ENCODE measurements around the gene CBX1.

The CBX1 gene

DNA sequence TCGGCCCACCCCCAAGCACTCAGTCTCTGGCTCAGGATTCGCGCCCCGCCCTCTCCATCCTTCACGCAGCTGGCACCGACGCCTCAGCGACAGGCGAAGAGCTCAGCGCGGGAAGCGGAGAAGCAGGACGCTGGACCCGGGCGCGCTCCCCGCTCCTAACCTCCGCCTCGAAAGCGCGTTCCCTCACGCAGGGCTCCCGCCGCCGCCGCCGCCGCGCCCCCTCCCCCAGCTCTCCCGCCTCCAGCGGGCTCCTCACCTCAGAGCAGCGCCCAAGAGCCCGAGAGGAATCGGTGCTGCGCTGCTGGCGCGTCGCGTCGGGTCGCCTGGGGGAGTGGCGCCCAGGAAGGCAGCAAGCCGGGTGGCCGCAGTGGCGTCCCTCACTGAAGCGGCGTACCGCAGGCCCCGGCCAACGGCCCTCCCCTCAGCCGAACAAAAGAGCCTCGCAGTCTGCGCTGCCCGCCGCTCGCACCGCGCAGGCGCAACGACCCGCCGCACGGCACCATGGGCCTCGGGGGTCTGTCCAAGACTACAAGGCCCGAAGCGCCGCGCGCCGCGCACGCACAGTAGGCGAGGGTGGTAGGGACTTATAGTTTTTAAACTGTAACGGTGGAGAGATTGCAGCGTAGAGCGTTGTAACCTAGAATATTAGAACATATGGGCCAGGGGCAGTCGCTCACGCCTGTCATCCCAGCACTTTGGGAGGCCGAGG is at the start of gene CBX1:
Gene CBX1 (minus strand): TSS at position 467 of the 709 bp plus-strand sequence. CDS start 24,474 bp downstream, outside the sequence.
- DNase-seq, result peak; percentile 94

DNA sequence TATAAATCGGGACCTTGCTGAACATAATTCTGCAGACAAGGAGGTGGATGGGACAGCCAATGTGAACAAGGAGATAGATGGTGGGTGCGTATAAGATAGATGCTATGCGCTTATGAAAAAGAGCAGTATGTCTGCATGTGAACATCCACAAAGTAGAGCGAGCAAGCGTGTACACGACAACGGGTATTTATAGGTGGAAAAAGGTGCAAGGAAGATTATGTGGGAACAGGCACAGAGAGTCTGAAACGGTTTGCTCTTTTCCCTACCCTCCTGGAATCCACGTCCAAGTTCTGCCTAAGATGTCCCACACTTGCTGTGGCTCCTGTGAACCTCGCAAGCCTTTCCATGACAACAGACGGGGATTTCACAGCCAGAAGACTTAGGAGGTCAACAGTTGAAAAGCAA is 49.3 kb upstream of the CBX1 start:
- DNase-seq, result no peak

DNA sequence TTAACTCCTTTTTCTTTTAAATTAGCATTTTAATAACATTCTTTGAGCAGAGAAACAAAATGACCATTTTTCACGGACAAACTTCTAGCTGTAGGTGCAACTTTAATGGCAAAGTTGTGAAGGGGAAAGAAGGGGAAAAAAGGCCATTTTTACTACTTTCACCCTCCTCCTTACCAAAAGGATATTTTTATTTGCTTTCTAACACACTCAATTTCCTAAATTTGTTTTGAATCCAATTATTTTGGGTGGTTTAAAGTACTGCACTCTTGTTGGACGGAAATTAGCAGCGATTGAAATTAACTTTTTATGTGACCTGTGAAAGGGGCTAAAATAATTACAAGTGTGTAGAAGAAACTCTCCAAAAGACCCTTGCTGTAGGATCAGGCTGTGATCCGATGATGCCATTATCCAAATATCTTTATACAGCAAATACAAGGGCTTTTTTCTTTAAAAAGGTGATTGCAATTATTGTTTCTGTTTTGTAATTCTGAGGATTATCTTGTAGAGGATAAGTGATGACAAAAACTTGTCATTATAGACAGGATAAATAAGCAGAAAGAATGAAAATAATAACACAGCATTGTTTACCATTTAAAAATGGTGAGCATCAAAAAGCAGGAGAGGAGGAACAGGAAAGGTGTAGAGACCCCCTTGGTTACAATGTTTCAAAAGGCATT is 48.6 kb upstream of the CBX1 start:
- DNase-seq, result no peak

DNA sequence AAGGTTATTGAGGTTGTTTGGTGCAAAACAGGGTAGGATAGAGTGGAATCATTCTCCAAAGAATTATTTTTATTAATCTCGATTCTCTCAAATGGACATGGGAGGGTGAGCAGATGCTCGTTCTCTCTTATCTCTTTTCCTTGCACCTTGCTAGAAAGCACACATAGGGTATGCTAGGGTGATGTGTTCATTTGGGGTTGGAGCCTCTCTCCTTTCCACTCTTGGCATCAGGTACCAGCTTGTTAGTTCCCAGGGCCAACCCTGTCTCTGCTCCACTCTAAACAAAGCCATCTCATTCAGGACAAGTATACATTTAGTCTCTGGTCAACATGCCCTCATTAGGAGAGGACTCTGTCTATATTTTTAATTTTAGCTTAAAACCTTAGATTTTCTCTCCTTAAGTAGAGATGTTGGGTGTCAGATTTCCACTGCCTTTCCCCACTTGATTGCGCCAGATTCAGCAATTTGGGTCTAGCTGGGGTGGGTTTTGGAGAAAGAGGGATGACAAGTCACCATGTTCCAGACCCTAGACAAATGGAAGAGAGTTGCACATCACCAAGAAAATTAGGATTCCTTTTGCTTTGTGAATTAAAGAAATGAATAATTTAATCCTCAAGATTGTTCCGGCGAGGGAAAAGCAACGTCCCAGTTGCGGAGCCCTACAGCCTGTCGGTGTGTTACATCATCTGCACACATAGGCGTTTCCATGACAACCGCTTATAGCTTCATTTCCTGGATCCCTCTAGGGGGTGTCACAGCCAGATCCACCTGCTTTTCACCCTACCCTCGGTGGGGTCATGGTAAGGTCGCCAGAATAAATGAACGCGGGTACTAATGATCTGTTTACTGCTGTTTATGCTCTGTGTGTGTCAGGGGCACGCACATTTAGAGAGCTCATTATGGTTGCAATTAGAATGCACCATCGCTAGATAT is 47.8 kb upstream of the CBX1 start:
- DNase-seq, result no peak

DNA sequence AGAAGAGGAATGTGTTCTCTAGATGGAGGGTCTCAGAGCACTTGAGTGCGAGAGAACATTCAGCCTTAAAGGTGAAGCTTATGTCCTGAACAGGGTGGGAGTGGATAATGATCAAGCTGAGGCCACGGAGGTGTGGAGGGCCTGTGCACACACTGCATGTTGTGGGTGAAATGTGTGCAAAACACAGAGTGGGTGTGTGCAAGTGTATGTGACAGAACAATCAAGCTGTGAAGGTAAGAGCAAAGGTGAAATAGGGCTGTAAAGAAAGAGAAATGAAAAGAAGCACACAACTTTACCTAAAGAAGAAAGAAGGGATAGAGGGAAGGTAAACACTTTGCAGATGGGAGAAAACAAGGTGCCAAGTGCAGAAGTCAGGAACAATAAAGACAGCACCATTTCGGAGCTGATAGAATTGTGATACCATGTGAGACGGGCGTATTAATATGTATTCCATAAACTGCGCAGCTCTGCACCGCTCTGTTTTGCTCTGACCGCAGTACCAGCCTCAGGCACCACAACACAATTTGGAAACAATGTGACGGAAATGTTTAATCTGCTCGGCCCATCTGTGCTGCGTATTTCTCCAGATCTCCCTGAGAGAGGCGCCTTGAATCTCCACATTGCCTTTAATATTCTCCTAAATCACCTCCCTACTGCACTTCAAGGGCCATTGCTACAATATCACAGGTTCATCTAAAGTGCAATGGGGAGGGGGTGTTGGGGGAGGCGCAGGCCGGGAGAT is 46.9 kb upstream of the CBX1 start:
- DNase-seq, result no peak

DNA sequence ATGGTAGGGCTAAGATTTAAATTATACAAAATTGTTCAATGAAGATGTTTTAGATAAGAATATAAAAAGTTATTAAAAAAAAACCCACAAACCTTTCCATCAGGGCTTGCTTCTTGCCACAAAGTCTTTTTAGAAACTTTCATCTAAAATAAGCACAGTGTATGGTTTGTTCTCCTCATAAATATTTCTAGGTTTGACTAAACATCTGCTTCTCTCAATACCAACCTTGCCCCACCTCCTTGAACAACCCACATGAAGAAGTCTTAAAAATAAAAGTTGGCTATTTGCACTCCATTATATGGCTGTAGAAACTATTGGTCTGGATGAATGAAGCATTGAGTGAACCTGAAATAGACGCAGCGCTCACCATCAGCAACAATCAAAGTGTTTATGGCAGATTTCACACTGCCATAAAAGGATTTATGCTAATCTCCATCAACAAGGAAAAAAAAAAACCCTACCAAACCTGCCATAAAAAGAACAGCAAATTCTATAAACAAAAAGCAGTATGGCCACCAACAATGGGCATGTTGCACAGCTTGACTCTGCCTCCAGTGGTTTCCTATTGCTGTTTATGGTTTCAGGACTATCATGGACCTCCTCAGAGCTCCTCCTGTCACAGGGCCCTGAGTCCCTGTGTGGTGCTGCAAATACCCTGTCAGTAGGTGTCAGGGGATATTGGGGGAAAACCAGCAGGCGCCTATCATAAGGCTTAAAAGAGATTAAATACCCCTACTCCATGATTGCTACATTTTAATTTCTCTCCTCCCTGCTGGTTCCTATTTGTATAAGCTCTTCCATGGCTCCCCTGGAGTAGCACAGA is 43.9 kb upstream of the CBX1 start:
- no peak for DNase-seq

DNA sequence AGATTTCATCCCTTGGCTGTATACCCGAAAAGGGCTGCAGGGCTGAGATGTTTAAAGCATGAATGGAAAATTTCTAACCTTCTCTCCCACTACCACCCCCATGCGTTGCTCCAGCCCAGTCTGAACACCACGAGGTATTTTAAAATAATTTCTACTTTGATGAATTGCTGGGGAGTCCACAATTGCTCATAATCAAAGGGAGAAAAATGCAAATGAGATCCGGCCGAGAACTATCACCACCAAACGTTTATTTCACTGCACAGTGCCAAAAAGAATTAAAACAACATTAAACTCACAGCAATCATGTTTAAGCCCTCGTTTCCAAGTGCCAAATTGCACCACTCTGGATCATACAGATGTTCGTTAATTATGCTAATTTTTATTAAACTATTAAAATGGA is 43.0 kb upstream of the CBX1 start:
- DNase-seq, result no peak

DNA sequence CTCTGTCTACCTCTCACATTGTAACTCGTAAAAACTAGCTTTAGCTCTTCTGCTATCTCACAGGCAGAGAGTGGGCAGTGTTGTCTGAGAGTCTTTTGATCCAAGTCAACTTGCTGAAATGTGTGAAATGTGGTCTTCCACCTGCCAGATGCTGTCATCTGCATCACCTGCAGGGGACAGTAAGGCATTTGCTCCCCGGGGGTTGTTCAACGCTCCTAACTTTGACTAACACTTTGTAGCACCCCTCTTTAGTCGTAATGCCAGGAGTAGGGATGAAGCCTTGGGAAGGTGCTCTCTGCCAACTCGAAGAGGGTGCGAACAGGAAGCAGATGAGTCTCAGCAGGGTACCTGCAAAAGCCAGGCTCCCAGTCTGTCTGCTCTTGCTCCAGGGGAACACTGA is 42.4 kb upstream of the CBX1 start:
- DNase-seq, result no peak

DNA sequence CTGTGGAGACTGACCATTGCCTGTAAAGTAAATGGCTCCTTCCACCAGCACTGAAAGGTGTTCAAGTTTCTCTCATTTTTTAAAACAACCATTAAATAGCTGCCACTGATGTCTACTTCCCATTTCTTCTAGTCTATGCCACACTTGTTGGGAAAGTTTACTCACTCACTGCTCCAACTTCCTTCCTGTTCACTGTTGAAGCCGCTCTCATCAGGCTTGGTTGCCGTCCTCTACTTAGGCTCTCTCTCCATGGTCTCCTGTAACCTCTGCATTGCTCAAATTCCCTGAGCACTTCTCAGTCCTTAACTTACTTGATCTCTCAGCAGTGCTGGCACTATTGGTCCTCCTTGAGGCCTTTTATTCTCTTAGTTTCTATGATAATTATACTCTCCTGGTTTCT is 38.7 kb upstream of the CBX1 start:
- DNase-seq, result no peak

DNA sequence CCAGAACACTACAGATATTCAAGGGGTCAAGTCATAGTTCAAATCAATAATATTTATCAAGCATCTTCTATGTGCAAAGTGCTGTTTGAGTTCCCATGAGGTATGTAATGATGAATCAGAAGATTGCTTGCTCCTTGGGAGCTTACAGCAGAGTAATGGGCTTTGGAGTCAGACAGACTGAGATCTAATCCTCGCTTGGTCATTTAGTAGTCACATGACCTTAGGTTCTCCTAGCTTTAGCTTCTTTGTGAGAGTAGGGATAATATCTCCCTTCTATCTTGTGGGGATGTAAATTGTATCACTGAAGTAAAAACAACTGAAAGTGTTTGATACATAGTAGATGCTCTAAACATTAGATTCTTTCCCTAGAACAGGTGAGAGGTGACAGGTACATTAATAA is 36.4 kb upstream of the CBX1 start:
- DNase-seq, result no peak

DNA sequence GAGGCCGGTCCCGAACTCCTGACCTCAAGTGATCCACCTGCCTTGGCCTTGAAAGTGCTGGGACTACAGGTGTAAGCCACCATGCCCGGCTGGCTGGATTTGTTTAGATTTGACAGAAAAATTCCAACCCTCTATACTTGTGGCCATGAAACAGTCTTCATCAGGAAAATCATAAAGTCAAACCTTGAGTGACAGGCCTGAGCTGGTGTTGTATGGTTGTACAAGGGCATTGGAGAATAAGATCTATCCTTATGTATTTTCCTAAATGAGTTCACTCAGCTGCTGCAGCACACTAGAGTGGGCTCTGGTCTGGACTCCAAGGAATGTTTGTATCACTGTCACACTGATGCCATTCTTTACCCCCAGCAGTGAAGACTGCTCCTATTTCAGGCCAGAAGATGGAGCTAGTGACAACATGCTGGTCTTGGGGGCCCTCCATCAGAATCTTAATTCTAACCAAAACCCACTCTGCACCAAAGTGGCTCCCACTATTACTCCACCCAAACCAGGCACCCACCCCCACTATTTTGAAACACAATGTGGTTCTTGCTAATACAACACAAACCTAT is 33.7 kb upstream of the CBX1 start:
- DNase-seq, result no peak

DNA sequence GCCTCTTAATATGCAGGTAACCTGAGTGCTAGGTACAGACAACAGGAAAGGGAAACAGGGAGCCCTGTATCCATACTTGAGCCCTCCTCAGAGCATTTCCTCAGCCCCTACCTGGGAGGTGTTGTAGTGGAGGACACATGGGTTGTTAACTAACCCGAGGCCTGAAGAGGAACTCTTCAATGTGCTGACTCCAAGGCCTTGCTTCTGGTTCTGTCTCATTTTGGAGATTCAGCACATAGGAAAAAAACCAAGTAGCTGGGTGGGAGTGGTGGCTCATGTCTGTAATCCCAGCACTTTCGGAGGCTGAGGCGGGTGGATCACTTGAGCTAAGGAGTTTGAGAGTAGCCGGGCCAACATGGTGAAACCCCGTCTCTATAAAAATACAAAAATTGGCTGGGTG is 31.1 kb upstream of the CBX1 start:
- no peak for DNase-seq

DNA sequence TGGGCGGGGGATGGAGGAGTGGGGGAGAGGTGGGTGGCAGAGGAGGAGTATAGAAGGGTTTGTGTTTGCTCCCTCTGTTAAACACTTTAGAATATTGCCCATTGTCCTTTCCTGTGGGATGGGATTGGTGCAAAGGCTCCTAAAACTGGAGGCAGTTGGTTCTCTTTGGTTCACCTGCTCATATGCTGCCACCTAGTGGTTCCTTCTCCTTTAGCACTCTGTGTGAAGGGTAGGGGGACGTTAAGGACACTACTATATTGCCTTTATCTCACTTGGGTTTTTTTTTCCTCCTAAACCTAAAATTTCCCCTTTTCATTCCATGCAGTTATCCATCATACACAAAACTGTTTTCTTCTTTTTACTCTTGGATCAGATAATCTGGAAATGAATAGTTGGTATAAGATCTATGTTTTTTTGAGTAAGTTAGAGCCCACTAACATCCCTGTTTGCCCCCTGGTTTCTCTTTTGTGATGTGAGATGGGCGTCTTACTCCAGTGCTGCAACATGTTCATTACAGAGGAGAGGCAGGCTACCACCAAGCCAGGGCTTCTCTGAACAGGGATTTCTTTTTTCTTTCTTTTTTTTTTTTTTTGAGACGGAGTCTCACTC is 30.0 kb upstream of the CBX1 start:
- DNase-seq, result peak; percentile 31

DNA sequence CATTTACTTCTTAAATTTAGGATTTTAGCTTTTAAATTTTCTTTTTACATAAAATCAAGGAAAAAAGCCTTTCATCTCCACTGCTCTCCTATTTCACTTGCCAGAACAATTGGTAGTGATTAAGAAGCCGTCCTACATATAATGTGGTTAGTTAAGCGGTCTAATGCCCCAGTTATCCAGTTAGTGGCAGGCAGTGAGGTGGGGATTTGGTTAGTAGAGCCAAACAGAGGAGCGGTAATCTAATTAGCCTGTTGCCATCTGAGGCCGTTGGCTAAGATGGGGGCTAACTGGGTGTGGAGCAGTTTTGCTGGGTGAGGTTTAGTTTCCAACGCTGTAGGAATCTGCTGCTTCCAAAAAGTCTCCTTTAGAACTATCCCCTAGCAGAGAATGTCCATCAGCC is 28.7 kb upstream of the CBX1 start:
- no peak for DNase-seq

DNA sequence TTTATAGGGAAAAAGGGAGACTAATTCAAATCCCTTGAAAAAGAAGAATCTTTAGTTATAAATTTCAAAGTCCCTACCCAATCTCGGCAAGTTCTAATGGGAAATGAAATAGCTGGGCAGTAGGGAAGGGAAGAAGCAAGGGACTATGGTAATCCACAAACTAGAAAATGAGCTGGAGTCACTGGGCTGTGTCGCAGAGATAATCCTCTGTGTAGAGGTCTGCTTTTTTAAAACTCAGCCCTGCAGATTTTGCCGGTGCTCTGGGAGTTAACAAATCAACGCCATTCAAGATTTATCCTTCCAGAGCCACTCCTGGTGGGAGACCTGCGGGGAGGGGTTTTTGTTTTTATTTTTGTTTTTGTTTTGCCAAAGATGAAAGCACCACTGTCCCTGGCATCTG is 27.1 kb upstream of the CBX1 start:
- no peak for DNase-seq

DNA sequence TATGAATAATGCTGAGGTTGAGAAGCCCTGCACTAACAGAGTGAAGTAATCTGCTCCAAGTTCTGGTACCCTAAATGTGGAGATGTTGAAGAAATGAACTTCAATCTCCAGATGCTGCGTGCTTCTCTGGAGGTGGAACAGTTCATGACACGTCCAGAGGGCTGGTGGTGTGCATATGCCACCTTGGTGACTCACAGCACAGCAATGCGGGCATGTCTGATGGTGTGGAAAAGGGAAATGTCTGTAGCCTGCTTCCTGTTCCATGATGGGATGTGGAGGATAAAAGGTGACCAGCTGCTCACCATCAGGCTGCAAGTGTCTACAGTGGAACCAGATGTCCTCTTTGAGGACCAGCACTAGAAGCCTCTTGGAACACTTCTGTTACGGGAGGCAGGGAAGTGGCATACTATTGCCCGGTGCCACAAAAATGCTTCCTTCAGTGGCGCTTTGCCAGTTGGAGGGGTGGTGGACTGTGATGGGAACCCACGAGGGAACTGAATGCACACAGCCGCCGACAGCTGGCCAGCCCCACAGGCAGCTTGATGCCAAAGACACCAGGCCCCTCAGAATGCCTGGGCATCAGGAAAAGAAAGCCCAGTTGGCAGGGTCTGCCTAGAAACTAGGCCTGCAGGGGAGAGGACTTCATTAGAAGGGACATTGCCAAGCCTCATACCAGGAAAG is 26.2 kb upstream of the CBX1 start:
- no peak for DNase-seq

DNA sequence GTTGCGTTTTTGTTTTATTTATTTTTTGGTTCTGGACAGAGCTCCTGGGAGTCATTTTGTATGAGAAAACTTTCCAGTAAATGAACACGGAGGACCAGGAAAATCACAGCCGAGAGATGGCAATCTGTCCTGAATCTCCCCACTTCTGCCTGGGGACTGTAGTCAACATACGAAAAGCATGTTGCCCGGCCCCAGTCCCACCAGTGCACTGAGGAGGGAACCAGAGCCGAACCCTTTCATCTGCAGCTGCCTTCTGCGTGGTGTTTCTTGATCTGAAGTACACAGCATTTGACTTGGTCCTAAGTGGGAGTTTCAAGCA is 25.2 kb upstream of the CBX1 start:
- DNase-seq, result no peak

DNA sequence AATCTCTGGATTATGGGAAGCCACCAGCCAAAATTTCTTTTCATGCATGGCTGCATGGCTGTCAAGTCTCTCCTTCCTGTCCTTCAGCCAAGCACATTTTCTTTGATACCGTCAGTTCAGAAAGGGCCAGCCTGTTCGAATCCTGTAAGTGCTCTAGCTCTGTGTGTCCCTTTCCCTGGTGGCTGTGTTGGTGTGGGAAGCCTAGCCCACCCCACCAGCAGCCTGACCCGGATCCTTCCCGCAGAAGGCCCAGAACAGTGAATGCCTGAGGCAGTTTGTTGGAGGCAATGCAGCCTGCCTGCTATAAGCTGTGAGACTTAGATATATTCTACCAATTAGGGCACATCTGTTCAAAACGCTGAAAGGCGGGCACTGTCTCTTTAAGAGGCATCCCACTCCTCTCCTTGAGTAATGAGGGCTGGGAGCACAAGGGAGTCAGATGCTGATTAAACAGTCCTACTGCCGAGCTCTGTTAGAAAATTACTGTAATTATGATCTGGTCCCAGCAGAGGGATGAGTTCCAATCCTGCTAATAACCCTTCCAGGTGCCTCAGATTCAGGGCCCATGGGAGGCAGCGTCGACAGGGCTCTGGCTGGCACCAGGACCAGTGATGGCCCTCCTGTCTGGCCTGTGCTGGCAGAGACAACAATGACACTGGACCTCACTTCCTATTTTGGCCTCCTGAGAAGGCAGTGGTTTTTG is 24.7 kb upstream of the CBX1 start:
- no peak for DNase-seq

DNA sequence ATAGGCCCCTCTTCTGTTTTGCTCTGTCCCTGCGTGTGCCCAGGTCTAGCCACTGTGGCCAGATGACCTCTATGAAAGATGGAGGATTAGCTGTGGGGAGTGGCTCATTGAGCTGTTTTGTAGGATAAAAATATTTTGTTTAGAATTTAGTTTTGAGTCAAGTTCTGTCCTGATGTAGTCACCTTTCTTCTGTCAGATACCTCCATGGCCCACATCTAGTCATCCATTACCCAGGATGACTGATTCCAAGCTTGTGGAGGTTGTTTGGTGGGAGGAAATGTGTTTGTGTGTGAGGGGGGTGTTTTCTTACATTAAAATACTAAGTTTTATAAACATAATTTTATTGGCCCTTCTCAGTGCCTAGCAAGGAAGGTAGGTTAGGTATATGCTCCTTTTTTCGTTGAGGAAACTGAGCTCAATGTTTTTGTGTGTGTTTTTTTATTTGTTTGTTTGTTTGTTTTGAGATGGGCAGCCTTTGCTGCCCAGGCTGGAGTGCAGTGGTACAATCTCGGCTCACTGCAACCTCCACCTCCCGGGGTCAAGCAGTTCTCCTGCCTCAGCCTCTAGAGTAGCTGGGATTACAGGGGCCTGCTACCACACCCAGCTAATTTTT is 22.6 kb upstream of the CBX1 start:
- DNase-seq, result no peak

DNA sequence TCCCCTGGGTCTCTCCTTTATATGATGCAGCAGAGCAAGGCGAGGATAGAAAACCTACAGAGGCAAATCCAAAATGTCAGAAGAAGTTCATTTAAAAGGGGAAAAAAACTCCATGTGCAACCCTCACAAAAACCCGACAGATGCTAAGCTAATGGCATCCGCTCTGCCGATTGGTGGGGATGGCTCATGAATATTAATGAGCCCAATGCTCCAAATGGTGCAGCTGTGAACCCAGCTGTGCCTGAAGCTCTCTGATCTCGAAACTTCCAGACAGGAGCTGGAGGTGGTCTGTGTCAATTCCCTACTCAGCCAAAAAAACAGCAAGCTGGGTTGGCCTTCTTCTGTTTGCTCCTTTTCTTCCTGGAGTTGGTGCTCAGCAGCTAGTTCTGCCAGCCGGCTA is 21.8 kb upstream of the CBX1 start:
- no peak for DNase-seq

Data from stimulated activated CD4-positive, alpha-beta T cell treated with anti-CD3 and anti-CD28 coated beads, Interleukin-12 subunit alpha, Interleukin-12 subunit beta, amount 100 ng/mL, for 4 hours (primary cell).